SK-N-SH (cell line): ENCODE measurements around the gene SEC14L2. TPM values are rescaled to one million over a fixed set of nuclear protein-coding genes. Genes with fewer than 3 reads are reported as not detected.

ENCODE experiments used
- CTCF ChIA-PET: fragments of 300-600, 350-600 bp; formaldehyde crosslinking; extraction: SDS; loops from one replicate; lab custom pipeline; 2021; lab: Yijun Ruan, JAX
- POLR2A ChIA-PET: fragments of 350-600 bp; sonication (Branson Sonifier 250); formaldehyde crosslinking; extraction: SDS; loops from one replicate; lab custom pipeline; 2020; ENCODE audit warnings: antibody characterized with exemption, inconsistent platforms; lab: Yijun Ruan, JAX
- DNase-seq: peaks from one replicate; pipeline ENCODE4 v3.0.0; 2012
- H2AFZ ChIP-seq: fragments of 200-600 bp; sonication (generic); 2 replicates; pipeline ENCODE4 v1.8.1; 2016; ENCODE audit warnings: antibody characterized with exemption, mild to moderate bottlenecking, low read depth
- H3F3A ChIP-seq: fragments of 200-600 bp; sonication (generic); replicated peaks from 2 replicates; pipeline ENCODE3; 2016; ENCODE audit warnings: antibody characterized with exemption, mild to moderate bottlenecking; ENCODE audit not compliant: insufficient read depth
- H3K27ac ChIP-seq, 2 experiments: fragments of 200-500 bp in 1 of 2; fragments of 200-600 bp in 1 of 2; sonication (Bioruptor generic) in 1 of 2; sonication (generic), shearing (Covaris generic) in 1 of 2; 2 replicates each; pipeline versions ENCODE4 v1.5.1 to v1.6.1; 2014 to 2016; ENCODE audit warnings: low read depth in 2 of 2, inconsistent platforms in 1 of 2, low read length in 1 of 2, mild to moderate bottlenecking in 1 of 2, mixed read lengths in 1 of 2
- H3K27me3 ChIP-seq: fragments of 200-600 bp; sonication (generic), shearing (Covaris generic); 2 replicates; pipeline ENCODE4 v1.6.1; 2016; ENCODE audit warnings: mixed run types; ENCODE audit not compliant: insufficient read depth
- H3K36me3 ChIP-seq, 2 experiments: fragments of 200-500 bp in 1 of 2; fragments of 200-600 bp in 1 of 2; sonication (Bioruptor generic) in 1 of 2; sonication (generic) in 1 of 2; replicated peaks in 1 of 2; 2 replicates each; pipeline versions ENCODE3 to v1.5.1; 2014 to 2016; ENCODE audit warnings: low read length in 1 of 2, mild to moderate bottlenecking in 1 of 2; ENCODE audit not compliant: insufficient read depth in 2 of 2, control insufficient read depth in 1 of 2
- H3K4me1 ChIP-seq, 2 experiments: fragments of 200-500 bp in 1 of 2; fragments of 200-600 bp in 1 of 2; sonication (Bioruptor generic) in 1 of 2; sonication (generic), shearing (Covaris generic) in 1 of 2; 2 replicates each; pipeline versions ENCODE4 v1.5.1 to v1.6.1; 2014 to 2016; ENCODE audit warnings: low read depth in 1 of 2, low read length in 1 of 2, mixed run types in 1 of 2; ENCODE audit not compliant: insufficient read depth in 2 of 2, control insufficient read depth in 1 of 2
- H3K4me2 ChIP-seq: fragments of 200-600 bp; sonication (generic), shearing (Covaris generic); 2 replicates; pipeline ENCODE4 v1.6.1; 2017; ENCODE audit warnings: mixed run types
- H3K4me3 ChIP-seq, 2 experiments: fragments of 200-500 bp in 1 of 2; fragments of 200-600 bp in 1 of 2; sonication (Bioruptor generic) in 1 of 2; sonication (generic), shearing (Covaris generic) in 1 of 2; 2 replicates each; pipeline versions ENCODE4 v1.5.1 to v1.8.1; 2014 to 2016; ENCODE audit warnings: low read depth in 2 of 2, inconsistent platforms in 1 of 2, low read length in 1 of 2, mild to moderate bottlenecking in 1 of 2, mixed read lengths in 1 of 2, moderate library complexity in 1 of 2
- H3K79me2 ChIP-seq: fragments of 200-600 bp; sonication (generic); 2 replicates; pipeline ENCODE4 v1.8.1; 2017; ENCODE audit warnings: mild to moderate bottlenecking; ENCODE audit not compliant: insufficient read depth
- H3K9ac ChIP-seq: fragments of 200-600 bp; sonication (generic); 2 replicates; pipeline ENCODE4 v1.6.1; 2017; ENCODE audit warnings: mixed run types
- H3K9me2 ChIP-seq: fragments of 200-600 bp; sonication (generic); 2 replicates; pipeline ENCODE4 v1.6.1; 2017; ENCODE audit warnings: mixed run types
- H3K9me3 ChIP-seq: fragments of 200-600 bp; sonication (generic); 2 replicates; pipeline ENCODE4 v1.6.1; 2017; ENCODE audit warnings: mixed run types, mild to moderate bottlenecking, moderate library complexity
- H4K20me1 ChIP-seq: fragments of 200-600 bp; sonication (generic); 2 replicates; pipeline ENCODE4 v1.6.1; 2017; ENCODE audit warnings: mild to moderate bottlenecking, mixed run types; ENCODE audit not compliant: insufficient read depth
- ELF1 ChIP-seq: IDR thresholded peaks from 2 replicates; pipeline ENCODE4 v1.4.0; 2012
- FOSL2 ChIP-seq: IDR thresholded peaks from 2 replicates; pipeline ENCODE4 v1.4.0; 2012; ENCODE audit warnings: low read depth, mild to moderate bottlenecking, moderate library complexity, borderline replicate concordance
- FOXJ3 ChIP-seq: sonication (generic); formaldehyde crosslinking; IDR thresholded peaks from 2 replicates; pipeline ENCODE4 v1.5.1; 2020; ENCODE audit warnings: mild to moderate bottlenecking, missing genetic modification reagents
- GATA2 ChIP-seq: sonication (generic); formaldehyde crosslinking; IDR thresholded peaks from 2 replicates; pipeline ENCODE4 v1.5.0; 2020; ENCODE audit warnings: mild to moderate bottlenecking, missing genetic modification reagents
- JUND ChIP-seq: IDR thresholded peaks from 2 replicates; pipeline ENCODE4 v1.4.0; 2012
- MEF2A ChIP-seq: IDR thresholded peaks from 2 replicates; pipeline ENCODE4 v1.4.0; 2012; ENCODE audit warnings: low read depth, borderline replicate concordance
- NRF1 ChIP-seq: IDR thresholded peaks from 2 replicates; pipeline ENCODE4 v1.6.1; 2012; ENCODE audit warnings: low read depth, mild to moderate bottlenecking, low read length
- POLR2AphosphoS5 ChIP-seq: IDR thresholded peaks from 2 replicates; pipeline ENCODE4 v1.6.1; 2012; ENCODE audit warnings: low read depth, low read length
- RXRA ChIP-seq: IDR thresholded peaks from 2 replicates; pipeline ENCODE4 v1.4.0; 2012; ENCODE audit warnings: low read depth, mild to moderate bottlenecking, borderline replicate concordance
- SIN3A ChIP-seq: IDR thresholded peaks from 2 replicates; pipeline ENCODE4 v1.6.1; 2012; ENCODE audit warnings: low read depth, mild to moderate bottlenecking, low read length, moderate library complexity, borderline replicate concordance
- TAF1 ChIP-seq: IDR thresholded peaks from 2 replicates; pipeline ENCODE4 v1.6.1; 2012; ENCODE audit warnings: low read depth, mild to moderate bottlenecking, low read length, moderate library complexity, borderline replicate concordance
- TCF12 ChIP-seq: IDR thresholded peaks from 2 replicates; pipeline ENCODE4 v1.4.0; 2012
- YY1 ChIP-seq: IDR thresholded peaks from 2 replicates; pipeline ENCODE4 v1.4.0; 2012; ENCODE audit warnings: low read depth, mild to moderate bottlenecking
- WGBS: methylation state at CpG from one replicate; pipeline ENCODE4 v1.1.6; 2017; ENCODE audit warnings: low lambda C conversion rate; 5-methylcytosine and 5-hydroxymethylcytosine counted together
- polyA plus RNA-seq, 3 experiments: library from polyadenylated mRNA; depleted of rRNA; stranded (reverse); fragments of >200 nt; gene quantifications; 2 replicates each; pipeline ENCODE4 v1.2.3, GENCODE V29; 2012
- TF ChIP-seq, protein P1 (sequence below): fragments of 150-350 bp; IDR thresholded peaks from 2 replicates; pipeline ENCODE4 v1.6.1; 2017; ENCODE audit warnings: antibody characterized with exemption, low read length, low read depth, borderline replicate concordance
- TF ChIP-seq, protein P2 (sequence below): IDR thresholded peaks from 2 replicates; pipeline ENCODE4 v1.4.0; 2012; ENCODE audit warnings: low read depth, borderline replicate concordance
- TF ChIP-seq, protein P3 (sequence below): fragments of 200-600 bp; sonication (generic); IDR thresholded peaks from 2 replicates; pipeline ENCODE4 v1.6.1; 2017; ENCODE audit warnings: antibody characterized with exemption, mild to moderate bottlenecking, moderate library complexity
- TF ChIP-seq, protein P4 (sequence below): IDR thresholded peaks from 2 replicates; pipeline ENCODE4 v1.4.0; 2012; ENCODE audit warnings: low read depth, borderline replicate concordance

Gene SEC14L2
- polyA plus RNA-seq, 1 of the 3 experiments (the other 2 are of a cell fraction), result 14.0 TPM

DNA sequence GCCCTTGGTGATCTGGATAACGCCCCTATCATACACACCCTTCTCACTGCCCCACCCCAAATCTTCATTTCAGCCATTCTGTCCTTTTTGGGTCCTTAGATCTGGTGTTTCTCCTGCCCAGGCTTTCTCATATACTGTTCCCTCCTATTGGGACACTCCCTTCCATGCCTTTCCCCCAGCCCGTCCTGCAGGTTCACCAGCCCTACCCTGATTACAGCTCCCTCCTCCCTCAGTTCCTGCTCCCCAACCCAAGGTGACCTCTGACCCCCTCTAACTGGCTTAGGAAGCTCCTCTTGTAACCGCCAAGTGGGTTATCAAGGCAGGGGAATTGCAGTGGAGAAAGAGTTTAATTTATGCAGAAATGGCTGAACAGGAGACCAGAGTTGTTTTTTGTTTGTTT, 41.7 kb downstream of the SEC14L2 start:
- Histone ChIP-seq H3K9me2 (no peaks in the 10 kb centered on the region), H3K27me3 (no peaks in the 10 kb centered on the region), H3F3A (no peaks in the 10 kb centered on the region), H3K36me3 (no peaks in the 10 kb centered on the region), H3K9me3 (no peaks in the 10 kb centered on the region), H3K79me2 (no peaks in the 10 kb centered on the region), H3K9ac (no peak overlapping the region), H2AFZ (no peak overlapping the region), H4K20me1 (no peaks in the 10 kb centered on the region), H3K27ac (no peak overlapping the region), H3K4me1 (no peaks in the 10 kb centered on the region; a peak in 2 of 4 replicates), H3K4me3 (no peak overlapping the region), H3K4me2 (no peak overlapping the region)
- DNase-seq, result no peak
- CTCF ChIA-PET, result interaction anchor here (0.9 to 1.9 kb wide), 4 partner anchors 47 to 195 kb away, joined by 3 to 5 read pairs (median 3); no protein-coding TSS in a partner anchor
- TF ChIP-seq, protein P1, sequence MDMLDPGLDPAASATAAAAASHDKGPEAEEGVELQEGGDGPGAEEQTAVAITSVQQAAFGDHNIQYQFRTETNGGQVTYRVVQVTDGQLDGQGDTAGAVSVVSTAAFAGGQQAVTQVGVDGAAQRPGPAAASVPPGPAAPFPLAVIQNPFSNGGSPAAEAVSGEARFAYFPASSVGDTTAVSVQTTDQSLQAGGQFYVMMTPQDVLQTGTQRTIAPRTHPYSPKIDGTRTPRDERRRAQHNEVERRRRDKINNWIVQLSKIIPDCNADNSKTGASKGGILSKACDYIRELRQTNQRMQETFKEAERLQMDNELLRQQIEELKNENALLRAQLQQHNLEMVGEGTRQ, result no peak
- TF ChIP-seq YY1 (no peak), SIN3A (no peak), JUND (no peak), FOSL2 (no peak), POLR2AphosphoS5 (no peak), NRF1 (no peak), FOXJ3 (CRISPR knock-in tag) (no peak), TAF1 (no peak), GATA2 (CRISPR knock-in tag) (no peak), TCF12 (no peak), MEF2A (no peak), ELF1 (no peak), RXRA (no peak)
- TF ChIP-seq, protein P2, sequence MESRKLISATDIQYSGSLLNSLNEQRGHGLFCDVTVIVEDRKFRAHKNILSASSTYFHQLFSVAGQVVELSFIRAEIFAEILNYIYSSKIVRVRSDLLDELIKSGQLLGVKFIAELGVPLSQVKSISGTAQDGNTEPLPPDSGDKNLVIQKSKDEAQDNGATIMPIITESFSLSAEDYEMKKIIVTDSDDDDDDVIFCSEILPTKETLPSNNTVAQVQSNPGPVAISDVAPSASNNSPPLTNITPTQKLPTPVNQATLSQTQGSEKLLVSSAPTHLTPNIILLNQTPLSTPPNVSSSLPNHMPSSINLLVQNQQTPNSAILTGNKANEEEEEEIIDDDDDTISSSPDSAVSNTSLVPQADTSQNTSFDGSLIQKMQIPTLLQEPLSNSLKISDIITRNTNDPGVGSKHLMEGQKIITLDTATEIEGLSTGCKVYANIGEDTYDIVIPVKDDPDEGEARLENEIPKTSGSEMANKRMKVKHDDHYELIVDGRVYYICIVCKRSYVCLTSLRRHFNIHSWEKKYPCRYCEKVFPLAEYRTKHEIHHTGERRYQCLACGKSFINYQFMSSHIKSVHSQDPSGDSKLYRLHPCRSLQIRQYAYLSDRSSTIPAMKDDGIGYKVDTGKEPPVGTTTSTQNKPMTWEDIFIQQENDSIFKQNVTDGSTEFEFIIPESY, result no peak
- TF ChIP-seq, protein P3, sequence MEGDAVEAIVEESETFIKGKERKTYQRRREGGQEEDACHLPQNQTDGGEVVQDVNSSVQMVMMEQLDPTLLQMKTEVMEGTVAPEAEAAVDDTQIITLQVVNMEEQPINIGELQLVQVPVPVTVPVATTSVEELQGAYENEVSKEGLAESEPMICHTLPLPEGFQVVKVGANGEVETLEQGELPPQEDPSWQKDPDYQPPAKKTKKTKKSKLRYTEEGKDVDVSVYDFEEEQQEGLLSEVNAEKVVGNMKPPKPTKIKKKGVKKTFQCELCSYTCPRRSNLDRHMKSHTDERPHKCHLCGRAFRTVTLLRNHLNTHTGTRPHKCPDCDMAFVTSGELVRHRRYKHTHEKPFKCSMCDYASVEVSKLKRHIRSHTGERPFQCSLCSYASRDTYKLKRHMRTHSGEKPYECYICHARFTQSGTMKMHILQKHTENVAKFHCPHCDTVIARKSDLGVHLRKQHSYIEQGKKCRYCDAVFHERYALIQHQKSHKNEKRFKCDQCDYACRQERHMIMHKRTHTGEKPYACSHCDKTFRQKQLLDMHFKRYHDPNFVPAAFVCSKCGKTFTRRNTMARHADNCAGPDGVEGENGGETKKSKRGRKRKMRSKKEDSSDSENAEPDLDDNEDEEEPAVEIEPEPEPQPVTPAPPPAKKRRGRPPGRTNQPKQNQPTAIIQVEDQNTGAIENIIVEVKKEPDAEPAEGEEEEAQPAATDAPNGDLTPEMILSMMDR, result no peak
- TF ChIP-seq, protein P4, sequence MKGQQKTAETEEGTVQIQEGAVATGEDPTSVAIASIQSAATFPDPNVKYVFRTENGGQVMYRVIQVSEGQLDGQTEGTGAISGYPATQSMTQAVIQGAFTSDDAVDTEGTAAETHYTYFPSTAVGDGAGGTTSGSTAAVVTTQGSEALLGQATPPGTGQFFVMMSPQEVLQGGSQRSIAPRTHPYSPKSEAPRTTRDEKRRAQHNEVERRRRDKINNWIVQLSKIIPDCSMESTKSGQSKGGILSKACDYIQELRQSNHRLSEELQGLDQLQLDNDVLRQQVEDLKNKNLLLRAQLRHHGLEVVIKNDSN, result no peak
- WGBS, result 50% methylated on average over 3 of the region's 3 CpGs
- POLR2A ChIA-PET, result no interaction called here
